Nephron (organoid): ENCODE data around the gene NTNG1.
"Not testable (repeated sequence)": the region's sequence is repeated elsewhere in the genome, so short reads cannot be mapped to it uniquely, and the experiment has no call there.

Experiments
- H3K27ac Mint-ChIP-seq, 3 experiments: 2 replicates each; pipeline ENCODE4 v1.8.0; 2020; ENCODE audit warnings: mixed read lengths in 3 of 3, mild to moderate bottlenecking in 2 of 3, moderate library complexity in 1 of 3
- H3K27me3 Mint-ChIP-seq: 2 replicates; pipeline ENCODE4 v1.8.0; 2021; ENCODE audit warnings: low read depth, mild to moderate bottlenecking, moderate library complexity, mixed read lengths
- H3K36me3 Mint-ChIP-seq: 2 replicates; pipeline ENCODE4 v1.8.0; 2020; ENCODE audit warnings: low read depth, mixed read lengths
- H3K4me1 Mint-ChIP-seq: 2 replicates; pipeline ENCODE4 v1.8.0; 2020; ENCODE audit warnings: mixed read lengths
- H3K4me3 Mint-ChIP-seq, 3 experiments: 2 replicates each; pipeline ENCODE4 v1.8.0; 2020; ENCODE audit warnings: mild to moderate bottlenecking in 3 of 3, mixed read lengths in 3 of 3, moderate library complexity in 2 of 3
- H3K9me3 Mint-ChIP-seq: 2 replicates; pipeline ENCODE4 v1.8.0; 2020; ENCODE audit warnings: mixed read lengths
- CTCF ChIP-seq, 3 experiments: fragments of 200-600 bp; sonication (generic); IDR thresholded peaks; one replicate each; pipeline ENCODE4 v1.5.0; 2021; ENCODE audit warnings: antibody characterized with exemption in 3 of 3; ENCODE audit not compliant: unreplicated experiment in 3 of 3

NTNG1 gene

GRCh38 chr1:107229711-107230110 is 88.9 kb downstream of the NTNG1 start:
- Mint-ChIP-seq H3K36me3 (no peaks in the 10 kb centered on the region), H3K27me3 (no peaks in the 10 kb centered on the region), H3K4me1 (no peaks in the 10 kb centered on the region), H3K27ac (no peak overlapping the region), H3K4me3 (no peak overlapping the region), H3K9me3 (no peaks in the 10 kb centered on the region)
- TF ChIP-seq CTCF (IDR thresholded peaks at IDR 0.05; ENCODE audit: unreplicated experiment in 3 of 3), result no peak

- Mint-ChIP-seq H3K4me3 (no peak overlapping the region), H3K27ac (no peak overlapping the region), H3K27me3 (no peaks in the 10 kb centered on the region), H3K4me1 (no peaks in the 10 kb centered on the region), H3K9me3 (no peaks in the 10 kb centered on the region), H3K36me3 (no peaks in the 10 kb centered on the region)
- no peak for TF ChIP-seq CTCF (IDR thresholded peaks at IDR 0.05; ENCODE audit: unreplicated experiment in 3 of 3)
Measured at GRCh38 chr1:107230121-107230520, 89.3 kb downstream of the NTNG1 start.

- H3K9me3 Mint-ChIP-seq, result peaks cover 8% of the 10 kb centered on the region
- no peak overlapping the region for H3K27ac Mint-ChIP-seq
- H3K36me3 Mint-ChIP-seq, result peaks cover 7% of the 10 kb centered on the region
- H3K4me1 Mint-ChIP-seq, result no peaks in the 10 kb centered on the region
- no peaks in the 10 kb centered on the region for H3K27me3 Mint-ChIP-seq
- no peak overlapping the region for H3K4me3 Mint-ChIP-seq
- no peak for TF ChIP-seq CTCF (IDR thresholded peaks at IDR 0.05; ENCODE audit: unreplicated experiment in 3 of 3)
Measured at GRCh38 chr1:107231291-107231690, 90.5 kb downstream of the NTNG1 start.

- no peaks in the 10 kb centered on the region for H3K27me3 Mint-ChIP-seq
- H3K4me1 Mint-ChIP-seq, result no peaks in the 10 kb centered on the region
- peaks cover 14% of the 10 kb centered on the region for H3K36me3 Mint-ChIP-seq
- TF ChIP-seq CTCF (IDR thresholded peaks at IDR 0.05; ENCODE audit: unreplicated experiment in 3 of 3), result no peak
- H3K27ac Mint-ChIP-seq, result no peak overlapping the region
- H3K9me3 Mint-ChIP-seq, result peaks cover 16% of the 10 kb centered on the region
- H3K4me3 Mint-ChIP-seq, result no peak overlapping the region
Measured at GRCh38 chr1:107232426-107232825, 91.6 kb downstream of the NTNG1 start.

- Mint-ChIP-seq H3K9me3 (peaks cover 19% of the 10 kb centered on the region), H3K36me3 (peaks cover 17% of the 10 kb centered on the region)
- not testable (repeated sequence) for H3K4me3 Mint-ChIP-seq, H3K27ac Mint-ChIP-seq, H3K4me1 Mint-ChIP-seq, H3K27me3 Mint-ChIP-seq
Measured at GRCh38 chr1:107236760-107237159, 95.9 kb downstream of the NTNG1 start.

GRCh38 chr1:107243461-107243860 is 102.6 kb downstream of the NTNG1 start:
- Mint-ChIP-seq H3K4me1 (no peaks in the 10 kb centered on the region), H3K4me3 (no peak overlapping the region), H3K27ac (no peak overlapping the region), H3K36me3 (peaks cover 3% of the 10 kb centered on the region), H3K27me3 (no peaks in the 10 kb centered on the region), H3K9me3 (no peaks in the 10 kb centered on the region)
- no peak for TF ChIP-seq CTCF (IDR thresholded peaks at IDR 0.05; ENCODE audit: unreplicated experiment in 3 of 3)
